HUDEP-2 (cell line): ENCODE results near the gene DKC1.

Source experiments
- DNase-seq, 76 experiments: peaks; one replicate each; lab custom pipeline; 2025; ENCODE audit not compliant: unreplicated experiment in 76 of 76; lab: John Stamatoyannopoulos, UW

DKC1 gene

DNA sequence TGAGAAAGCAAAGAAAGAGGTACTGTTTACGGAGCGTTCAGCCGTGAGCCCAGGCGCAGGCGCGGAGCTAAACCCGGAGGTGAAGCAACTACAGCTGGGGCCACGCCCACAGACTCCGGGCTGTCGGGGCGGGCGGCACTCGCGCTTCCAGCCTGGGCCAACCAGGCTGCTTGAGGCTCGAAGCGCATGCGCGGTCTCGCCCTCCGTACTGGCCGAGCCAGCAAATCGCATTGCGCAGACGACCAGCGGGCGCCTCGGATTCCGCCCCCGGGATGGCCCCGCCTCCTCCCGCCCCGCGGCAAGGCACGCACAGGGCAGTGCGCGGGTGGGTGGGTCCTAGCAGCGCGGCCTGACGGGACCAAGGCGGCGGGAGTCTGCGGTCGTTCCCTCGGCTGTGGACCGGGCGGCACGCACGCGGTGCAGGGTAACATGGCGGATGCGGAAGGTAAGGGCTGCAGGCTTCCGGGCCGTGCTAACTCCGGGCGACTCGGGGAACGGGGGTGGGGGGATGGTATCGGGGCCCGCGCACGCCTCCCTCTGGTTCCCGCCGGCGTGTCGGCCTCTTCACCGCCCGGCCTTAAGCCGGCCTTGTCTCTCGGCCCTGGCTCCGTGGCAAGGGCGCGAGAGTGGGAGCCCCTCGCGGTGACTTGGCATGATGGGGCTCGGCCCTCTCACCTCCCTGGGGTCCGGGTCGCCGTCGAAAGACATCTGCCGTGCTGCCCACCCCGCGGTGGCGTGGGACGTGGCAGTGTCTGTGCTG lies at the start of gene DKC1:
DKC1 (plus strand) TSS at position 328 of the 760 bp plus-strand sequence; CDS start at position 430, 102 bp downstream.
- peak in 75 of 76 experiments; percentile 21 to 97 (median 90) for DNase-seq

DNA sequence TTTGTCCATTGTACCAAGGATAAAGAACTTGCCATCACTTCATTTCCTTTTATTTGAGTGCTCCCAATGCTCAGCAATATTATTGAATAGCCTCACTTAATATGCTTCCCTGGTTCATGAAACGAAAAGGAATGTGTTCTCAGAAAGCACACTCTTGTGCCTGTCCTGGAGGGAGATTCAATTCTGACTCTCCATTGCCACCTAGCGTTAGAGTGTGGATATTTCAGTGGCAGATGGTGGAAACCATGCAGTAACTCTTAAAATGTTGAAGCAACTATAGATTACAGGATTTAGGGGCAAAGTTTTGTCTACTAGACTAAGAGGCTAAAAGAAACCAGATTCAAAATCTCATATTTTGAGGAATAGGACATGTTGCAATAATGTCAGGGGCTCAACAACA lies 47.7 kb upstream of the DKC1 start:
- peak in 32 of 76 experiments; percentile 0 to 50 (median 20) for DNase-seq

DNA sequence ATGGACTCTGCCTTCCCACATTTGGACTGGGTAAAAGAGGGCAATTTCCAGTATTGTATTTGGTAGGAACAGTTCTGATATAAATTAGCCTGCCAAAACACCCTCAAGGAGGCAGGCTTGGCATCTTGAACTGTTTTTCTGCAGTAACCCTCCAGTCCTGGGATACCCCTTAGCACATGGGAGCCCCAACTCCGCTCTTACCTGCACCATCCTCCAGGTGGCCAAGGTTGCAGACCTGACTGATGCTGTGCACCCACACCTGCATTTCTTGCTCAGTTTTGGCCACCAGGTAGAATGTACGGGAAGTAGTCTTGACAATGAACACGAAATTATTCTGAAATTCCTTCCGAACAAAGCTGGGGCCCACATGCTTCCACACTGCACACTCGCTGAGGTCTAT lies 46.8 kb upstream of the DKC1 start:
- DNase-seq = no peak

DNA sequence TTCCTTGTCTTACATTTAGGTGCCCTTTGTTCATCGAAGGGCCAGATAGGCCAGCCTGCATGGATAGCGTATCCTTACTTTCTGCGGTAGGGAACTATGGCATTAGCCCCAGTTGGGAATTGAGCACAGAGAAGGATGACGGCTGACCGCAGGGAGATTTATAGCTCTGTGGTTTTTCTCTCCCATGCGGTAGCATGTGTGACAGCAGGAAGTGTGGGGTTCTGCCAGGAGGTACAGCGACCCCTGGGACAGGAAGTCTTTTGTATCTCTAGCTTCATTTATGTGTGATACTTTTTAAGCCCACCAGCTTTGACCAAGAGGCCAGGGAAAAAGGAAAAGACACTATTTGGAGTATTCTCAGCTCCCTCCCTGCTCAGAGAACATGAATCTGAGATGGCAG lies 44.8 kb upstream of the DKC1 start:
- no peak for DNase-seq

GRCh38 chrX:154718616-154719015 lies 44.0 kb upstream of the DKC1 start:
- DNase-seq = no peak

- peak in 1 of 76 experiments; percentile 2 for DNase-seq
Measured at GRCh38 chrX:154719132-154719675, 43.5 kb upstream of the DKC1 start.

- no peak for DNase-seq
Measured at GRCh38 chrX:154720067-154720466, 42.6 kb upstream of the DKC1 start.

DNA sequence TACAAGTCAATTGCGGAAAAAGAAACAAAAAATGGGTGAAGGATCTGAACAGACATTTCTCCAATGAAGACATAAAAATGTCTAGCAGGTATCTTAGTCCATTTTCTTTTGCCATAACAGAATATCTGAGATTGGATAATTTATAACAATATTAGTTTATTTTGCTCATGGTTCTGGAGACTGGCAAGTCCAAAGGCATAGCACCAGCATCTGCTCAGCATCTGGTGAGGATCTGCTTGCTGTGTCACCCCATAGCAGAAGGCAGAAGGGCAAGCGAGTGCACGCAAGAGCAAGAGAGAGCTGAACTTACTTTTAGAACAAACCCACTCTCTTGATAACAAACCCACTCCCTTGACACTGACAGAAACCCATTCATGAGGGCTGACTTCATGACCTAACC lies 41.5 kb upstream of the DKC1 start:
- DNase-seq = no peak

- no peak for DNase-seq
Measured at GRCh38 chrX:154724993-154725756, 37.5 kb upstream of the DKC1 start.

GRCh38 chrX:154727418-154727817 lies 35.2 kb upstream of the DKC1 start:
- no peak for DNase-seq

- DNase-seq = no peak
Measured at GRCh38 chrX:154727871-154728270, 34.8 kb upstream of the DKC1 start.

- no peak for DNase-seq
Measured at GRCh38 chrX:154728431-154729190, 34.1 kb upstream of the DKC1 start.

DNA sequence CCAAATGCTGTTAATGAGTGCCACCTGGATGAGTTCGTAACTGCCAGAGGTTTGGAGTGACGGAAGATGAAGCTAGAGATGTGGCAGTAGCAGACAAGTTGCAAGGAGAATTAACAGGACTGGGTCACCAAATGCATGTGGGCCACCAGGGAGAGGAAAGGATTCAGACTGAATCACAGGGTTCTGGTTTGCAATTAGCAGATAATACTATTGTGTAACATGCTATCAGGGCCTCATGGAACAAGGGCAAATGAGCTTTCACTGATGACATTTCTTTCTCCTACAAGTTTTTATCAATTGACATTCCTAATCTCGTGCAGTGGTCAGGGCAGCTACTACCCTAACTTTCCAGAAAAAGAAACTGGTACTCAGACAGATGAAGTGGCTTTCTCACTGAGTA lies 33.2 kb upstream of the DKC1 start:
- no peak for DNase-seq

DNA sequence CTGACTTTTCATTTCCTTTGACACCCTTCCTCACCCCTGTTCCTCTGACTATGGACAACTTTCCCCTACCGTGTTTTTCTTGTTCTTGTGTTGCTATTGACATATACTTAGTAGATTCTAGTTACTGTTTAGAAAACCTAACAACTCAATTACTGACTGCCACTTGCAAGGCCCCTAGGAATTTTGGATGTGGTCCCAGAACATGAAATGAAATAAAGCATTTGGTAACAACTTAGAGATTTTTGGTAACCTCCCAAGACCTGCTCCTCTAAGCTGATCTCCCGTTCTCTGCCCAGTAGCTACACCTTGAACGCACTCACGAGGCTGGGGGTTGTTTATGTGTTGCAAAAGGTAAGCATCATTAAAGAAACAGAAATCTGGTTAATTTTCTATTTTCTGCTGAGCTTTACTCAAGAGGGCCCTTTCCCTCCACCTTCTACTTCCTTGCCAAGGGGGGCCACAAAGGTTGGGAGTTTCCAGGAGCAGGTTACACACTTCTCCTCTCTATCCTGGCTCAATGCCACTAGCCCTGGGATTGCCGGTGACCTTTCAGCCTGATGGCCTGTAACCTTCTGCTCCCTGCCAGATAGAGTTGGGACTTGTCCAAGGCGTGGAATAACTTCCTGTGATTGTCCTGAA lies 32.3 kb upstream of the DKC1 start:
- no peak for DNase-seq

- DNase-seq = no peak
Measured at GRCh38 chrX:154731184-154731583, 31.5 kb upstream of the DKC1 start.

- no peak for DNase-seq
Measured at GRCh38 chrX:154731881-154732280, 30.8 kb upstream of the DKC1 start.

GRCh38 chrX:154732421-154733065 lies 30.1 kb upstream of the DKC1 start:
- DNase-seq = no peak

DNA sequence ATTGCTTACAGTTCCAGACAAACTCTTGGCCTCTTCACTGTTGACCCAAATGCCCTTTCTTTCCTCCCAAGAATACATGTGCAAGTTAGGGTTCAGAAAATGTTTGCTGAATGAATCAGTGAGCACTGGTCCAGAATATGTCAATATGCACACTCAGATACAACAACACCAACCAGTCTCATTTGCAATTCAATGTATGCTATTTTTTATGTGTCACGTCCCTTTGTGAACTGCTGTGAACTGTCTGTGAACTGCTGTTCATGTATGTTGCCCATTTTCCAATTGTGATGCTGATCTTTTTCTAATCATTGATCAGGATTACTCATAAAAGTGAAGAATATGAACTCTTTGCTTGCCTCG lies 29.6 kb upstream of the DKC1 start:
- no peak for DNase-seq

DNA sequence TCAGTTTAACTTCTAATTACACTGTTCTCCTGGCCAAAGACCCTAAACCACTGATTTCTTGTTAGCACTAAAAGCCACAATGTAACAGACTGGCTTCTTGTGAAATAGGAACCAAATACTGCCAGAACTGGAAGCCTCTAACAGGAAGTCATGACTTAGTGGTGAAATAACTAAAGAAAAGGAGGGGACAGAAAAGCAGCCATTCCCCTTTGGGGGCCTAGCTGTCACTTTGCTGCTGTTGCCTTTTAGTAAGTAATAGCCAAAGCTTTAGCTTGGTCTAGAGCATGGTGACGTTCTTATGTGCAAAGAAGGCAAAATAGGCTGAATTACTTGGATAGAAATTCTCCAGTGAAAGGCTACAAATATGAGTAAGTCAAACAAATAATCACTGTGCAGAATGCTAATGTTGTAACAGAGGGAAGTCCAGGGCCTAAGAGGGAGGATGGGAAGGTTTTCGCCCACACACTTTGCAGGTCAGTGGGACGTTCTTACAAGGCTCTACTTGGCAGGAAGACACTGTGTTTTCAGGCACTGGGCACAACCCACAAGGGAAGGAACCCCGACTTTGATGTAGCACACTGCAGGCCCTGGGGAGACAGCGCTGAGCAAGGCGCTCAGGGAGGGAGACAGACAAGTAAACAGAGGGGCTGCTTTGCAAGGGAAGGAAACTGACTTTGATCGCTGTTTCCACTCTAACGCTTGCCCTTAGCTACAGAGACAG lies 28.4 kb upstream of the DKC1 start:
- no peak for DNase-seq
